Esophagus (tissue), 2 donors: ENCODE measurements around the gene SPNS2. TPM values are rescaled to one million over a fixed set of nuclear protein-coding genes. Genes with fewer than 3 reads are reported as not detected.

Source experiments
- H3K27ac ChIP-seq, 2 donors: one replicate each; pipeline ENCODE4 v1.5.1; 2013; ENCODE audit warnings: low read depth in 2 of 2, mild to moderate bottlenecking in 2 of 2, inconsistent platforms in 1 of 2, low read length in 1 of 2, moderate library complexity in 1 of 2
- H3K27me3 ChIP-seq, 2 donors: one replicate each; pipeline ENCODE4 v1.6.1; 2013; ENCODE audit warnings: low read length in 2 of 2, control low read depth in 1 of 2, mild to moderate bottlenecking in 1 of 2; ENCODE audit not compliant: insufficient read depth in 2 of 2, control insufficient read depth in 1 of 2
- H3K36me3 ChIP-seq, 2 donors: one replicate each; pipeline ENCODE4 v1.6.1; 2013; ENCODE audit warnings: low read length in 1 of 2; ENCODE audit not compliant: control insufficient read depth in 2 of 2, insufficient read depth in 2 of 2
- H3K4me1 ChIP-seq, 2 donors: one replicate each; pipeline ENCODE4 v1.6.1; 2013; ENCODE audit warnings: low read length in 1 of 2; ENCODE audit not compliant: control insufficient read depth in 2 of 2, insufficient read depth in 2 of 2
- H3K4me3 ChIP-seq, 2 donors: one replicate each; pipeline ENCODE4 v1.5.1; 2013; ENCODE audit warnings: low read length in 2 of 2, mild to moderate bottlenecking in 2 of 2, low read depth in 1 of 2, moderate library complexity in 1 of 2
- H3K9me3 ChIP-seq, 2 donors: one replicate each; pipeline ENCODE4 v1.6.1; 2013; ENCODE audit warnings: mild to moderate bottlenecking in 2 of 2, low read depth in 1 of 2, low read length in 1 of 2, moderate library complexity in 1 of 2; ENCODE audit not compliant: control insufficient read depth in 2 of 2, insufficient read depth in 1 of 2
- WGBS, 2 donors: extraction: QIAGEN DNeasy Blood & Tissue Kit; methylation state at CpG; one replicate each; pipeline ENCODE4 v1.1.7; 2013; 5-methylcytosine and 5-hydroxymethylcytosine counted together
- polyA plus RNA-seq, 2 donors: library from polyadenylated mRNA; stranded (reverse); fragments of 200-250 nt; gene quantifications; one replicate each; pipeline ENCODE4 v1.2.3, GENCODE V29; 2013
- donor health status: healthy with polysubstance abuse.
- donor health status: Bipolar disorder and iron deficiency.

SPNS2 gene
- polyA plus RNA-seq, 2 donors, result 95.3 to 238 TPM

DNA sequence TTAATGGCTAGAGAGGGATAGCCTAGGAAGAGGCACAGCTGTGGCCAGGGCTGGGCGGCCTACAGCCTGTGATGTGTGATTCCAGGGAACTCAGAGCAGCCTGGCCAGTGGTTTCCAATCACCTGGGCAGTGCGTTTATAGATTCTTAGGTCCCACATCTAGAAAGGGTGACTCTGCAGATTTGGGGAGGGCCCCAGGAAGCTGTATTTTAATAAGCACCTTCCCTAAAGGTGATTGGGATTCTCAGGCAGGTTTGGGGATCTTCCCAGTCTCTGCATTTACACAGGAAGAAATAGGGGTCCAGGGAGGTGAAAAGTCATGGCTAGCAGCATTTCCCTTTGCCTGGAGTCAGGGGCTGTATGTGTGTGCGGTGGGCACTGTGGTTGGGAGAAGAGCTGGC lies 9.5 kb downstream of the SPNS2 start:
- H3K9me3 ChIP-seq, result peaks cover 0 to 3% of the 10 kb centered on the region in 2 donors
- no peak overlapping the region for H3K4me3 ChIP-seq
- H3K36me3 ChIP-seq, result peaks cover 0 to 5% of the 10 kb centered on the region in 2 donors
- no peaks in the 10 kb centered on the region for H3K27me3 ChIP-seq
- 87 to 92% methylated on average over 3 of the region's 3 CpGs for WGBS, 2 donors
- no peak overlapping the region for H3K27ac ChIP-seq
- peaks cover 3 to 13% of the 10 kb centered on the region in 2 donors for H3K4me1 ChIP-seq

DNA sequence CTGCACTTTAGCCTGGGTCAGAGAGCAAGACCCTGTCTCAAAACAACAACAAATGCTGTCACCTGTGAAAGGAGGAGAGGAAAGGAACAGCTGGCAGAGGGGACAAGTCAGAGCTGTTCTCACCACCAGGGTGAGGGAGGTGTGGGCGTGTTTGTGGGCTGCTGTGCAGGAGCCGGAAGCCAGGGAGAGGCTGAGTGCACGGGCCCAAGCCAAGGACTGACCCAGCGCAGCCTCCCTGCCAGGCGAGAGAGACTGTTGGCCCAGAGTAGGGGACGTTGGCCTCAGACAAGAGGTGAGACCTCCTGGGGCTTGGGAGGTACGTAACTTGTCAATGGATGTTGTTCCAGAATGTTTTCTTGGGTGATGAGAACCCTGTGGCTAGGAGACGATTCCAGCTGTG lies 10.7 kb downstream of the SPNS2 start:
- H3K4me3 ChIP-seq, result no peak overlapping the region
- peaks cover 0 to 8% of the 10 kb centered on the region in 2 donors for H3K36me3 ChIP-seq
- H3K4me1 ChIP-seq, result peaks cover 3 to 22% of the 10 kb centered on the region in 2 donors
- peak overlapping the region; percentile 26 to 45 for H3K27ac ChIP-seq
- 55 to 60% methylated on average over 8 of the region's 8 CpGs for WGBS, 2 donors
- H3K27me3 ChIP-seq, result no peaks in the 10 kb centered on the region
- H3K9me3 ChIP-seq, result peaks cover 0 to 3% of the 10 kb centered on the region in 2 donors

DNA sequence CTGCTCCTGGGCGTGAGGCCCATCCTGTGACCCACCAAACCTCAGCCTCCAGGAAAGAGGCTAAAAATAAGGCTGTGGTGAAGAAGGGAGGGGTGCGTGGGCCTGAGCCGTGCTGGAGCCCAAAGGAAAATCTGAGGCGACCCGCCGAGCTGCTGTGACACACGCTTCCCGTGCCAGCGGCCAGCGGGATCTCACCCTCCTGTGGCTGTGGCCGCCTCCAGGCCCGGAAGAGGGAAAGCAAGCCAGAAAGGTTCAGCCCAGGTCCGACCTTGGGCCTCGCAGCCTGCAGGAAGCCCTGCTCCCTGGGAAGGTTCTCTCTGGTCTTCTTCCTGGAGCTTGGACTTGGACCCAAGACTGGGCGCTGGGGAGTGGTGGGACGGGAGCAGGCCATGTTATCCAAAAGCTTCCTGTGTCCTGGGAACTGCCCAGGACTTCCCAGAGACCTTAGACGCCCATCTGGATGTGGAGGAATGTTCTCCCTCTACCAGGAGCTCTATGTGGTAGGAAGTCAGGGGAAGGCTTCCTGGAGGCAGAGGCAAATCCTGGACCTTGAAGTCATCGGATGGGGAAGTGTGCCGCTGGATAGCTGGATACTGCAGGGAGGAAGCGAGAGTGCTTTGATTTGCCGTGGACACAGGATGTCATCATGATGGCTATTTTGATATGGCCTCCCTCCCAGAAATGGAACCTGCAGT lies 11.4 kb downstream of the SPNS2 start:
- peaks cover 0 to 3% of the 10 kb centered on the region in 2 donors for H3K9me3 ChIP-seq
- H3K36me3 ChIP-seq, result peaks cover 0 to 8% of the 10 kb centered on the region in 2 donors
- WGBS, 2 donors, result 62 to 70% methylated on average over 21 of the region's 21 CpGs
- H3K4me3 ChIP-seq, result no peak overlapping the region
- H3K27me3 ChIP-seq, result no peaks in the 10 kb centered on the region
- H3K4me1 ChIP-seq, result peaks cover 3 to 27% of the 10 kb centered on the region in 2 donors
- peak overlapping the region; percentile 43 to 47 for H3K27ac ChIP-seq

DNA sequence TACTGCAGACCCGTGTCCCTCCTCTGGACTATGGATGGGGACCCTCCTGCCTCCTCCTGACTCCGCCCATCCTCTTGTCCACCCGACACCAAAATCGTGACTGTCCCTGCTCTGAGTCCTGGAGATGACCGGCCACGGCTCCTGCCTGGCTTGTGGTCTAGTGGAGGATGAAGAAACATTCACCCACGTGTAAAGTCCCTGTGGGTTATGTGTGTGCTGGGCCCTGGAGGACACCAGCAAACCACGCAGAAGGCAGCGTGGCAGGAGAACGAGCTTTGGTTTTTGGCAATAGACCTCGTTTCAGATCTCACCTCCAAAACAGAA lies 11.9 kb downstream of the SPNS2 start:
- peaks cover 0 to 3% of the 10 kb centered on the region in 2 donors for H3K9me3 ChIP-seq
- H3K27ac ChIP-seq, result peak overlapping the region; percentile 12 to 47
- WGBS, 2 donors, result 73 to 74% methylated on average over 11 of the region's 11 CpGs
- peaks cover 0 to 8% of the 10 kb centered on the region in 2 donors for H3K36me3 ChIP-seq
- no peaks in the 10 kb centered on the region for H3K27me3 ChIP-seq
- H3K4me1 ChIP-seq, result peaks cover under 1 to 27% of the 10 kb centered on the region in 2 donors
- H3K4me3 ChIP-seq, result no peak overlapping the region

DNA sequence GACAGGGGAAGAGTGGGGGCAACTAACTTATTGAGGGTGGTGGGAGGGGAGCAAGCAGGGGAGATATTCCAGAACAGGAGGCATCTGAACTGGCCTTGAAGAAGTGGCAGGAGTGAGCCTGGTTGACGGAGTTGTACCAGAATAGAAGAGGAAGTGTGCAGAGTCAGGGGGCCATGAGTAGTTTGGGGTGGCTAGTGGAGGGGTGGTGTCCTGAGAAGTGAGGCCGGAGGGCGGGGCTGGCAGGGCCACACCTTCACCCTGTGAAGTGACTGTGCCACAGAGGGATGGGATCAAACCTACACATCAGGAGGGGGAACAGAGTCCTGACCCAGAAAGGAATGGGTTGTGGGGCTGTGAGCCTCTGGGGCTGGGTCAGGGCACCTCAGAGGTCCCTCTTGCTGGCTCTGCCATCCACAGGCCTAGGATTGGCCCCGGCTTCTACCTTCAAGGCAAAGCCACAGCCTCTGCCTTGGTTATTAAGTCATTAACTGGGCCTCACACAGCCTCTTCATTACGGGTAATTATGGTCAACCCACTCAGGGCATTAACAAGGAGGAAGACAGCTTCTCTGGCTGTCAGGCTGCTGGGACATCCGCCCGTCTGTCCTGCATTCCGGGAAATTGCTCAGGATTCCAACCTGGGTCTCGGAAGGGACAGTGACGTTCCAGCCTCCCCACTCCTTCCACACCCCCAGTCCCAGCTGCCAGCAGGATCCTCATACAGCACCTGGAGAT lies 12.7 kb downstream of the SPNS2 start:
- no peak overlapping the region for H3K4me3 ChIP-seq
- peaks cover 0 to 3% of the 10 kb centered on the region in 2 donors for H3K9me3 ChIP-seq
- peaks cover 0 to 28% of the 10 kb centered on the region in 2 donors for H3K4me1 ChIP-seq
- H3K36me3 ChIP-seq, result peaks cover 0 to 8% of the 10 kb centered on the region in 2 donors
- H3K27ac ChIP-seq, result peak overlapping the region in 1 of 2 donors; percentile 8
- 85% methylated on average over 10 of the region's 10 CpGs for WGBS, 2 donors
- no peaks in the 10 kb centered on the region for H3K27me3 ChIP-seq

DNA sequence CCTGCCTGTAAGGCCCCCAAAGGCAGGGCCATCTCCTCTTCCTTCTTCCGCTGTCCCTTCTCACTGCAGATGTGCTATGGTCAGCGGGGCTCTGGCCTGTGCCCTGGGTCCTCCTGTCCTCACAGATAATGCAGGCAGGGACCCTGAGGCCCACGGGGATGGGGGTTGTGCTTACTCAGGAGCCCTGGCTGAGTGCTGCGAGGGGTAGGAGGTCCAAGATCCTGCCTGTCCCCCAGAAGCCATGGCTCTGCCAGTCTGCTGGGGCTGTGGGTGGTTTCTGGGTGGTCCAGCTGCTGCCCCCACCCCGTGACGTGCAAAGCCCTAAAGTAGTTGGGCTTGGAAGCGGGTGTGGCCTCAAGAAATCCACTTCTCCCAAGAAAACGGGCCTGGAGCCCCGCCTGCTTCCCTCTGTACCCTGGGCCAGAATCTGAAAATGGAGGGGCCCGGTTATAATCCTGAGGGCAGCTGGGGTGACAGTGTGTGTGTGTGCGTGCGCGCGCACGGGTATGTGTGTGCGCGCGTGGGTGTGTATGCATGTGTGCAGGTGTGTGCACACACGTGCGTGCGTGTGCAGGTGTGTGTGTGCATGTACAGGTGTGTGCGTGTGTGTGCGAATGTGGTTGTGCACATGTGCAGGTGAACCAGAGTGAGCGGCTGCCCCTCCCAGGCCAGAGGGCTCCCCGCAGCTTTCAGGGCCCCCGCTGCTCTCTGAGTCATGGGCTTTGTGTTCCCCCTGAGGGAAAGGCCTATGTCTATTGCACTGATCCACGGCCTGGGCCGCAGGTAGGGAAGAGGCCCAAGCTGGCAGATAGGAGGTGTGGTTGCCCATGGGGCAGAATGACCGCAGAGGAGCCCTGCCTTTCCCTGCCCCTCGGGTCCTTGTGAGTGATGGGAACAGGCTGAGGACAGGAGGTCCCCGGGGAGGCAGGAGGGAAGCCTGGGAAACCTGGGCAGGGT lies 13.8 kb downstream of the SPNS2 start:
- peaks cover 0 to 30% of the 10 kb centered on the region in 2 donors for H3K4me1 ChIP-seq
- peaks cover 0 to 8% of the 10 kb centered on the region in 2 donors for H3K36me3 ChIP-seq
- H3K27ac ChIP-seq, result peak overlapping the region in 1 of 2 donors; percentile 0
- no peaks in the 10 kb centered on the region for H3K27me3 ChIP-seq
- peaks cover 0 to 3% of the 10 kb centered on the region in 2 donors for H3K9me3 ChIP-seq
- H3K4me3 ChIP-seq, result peak overlapping the region in 1 of 2 donors; percentile 1
- 80 to 81% methylated on average over 31 of the region's 31 CpGs for WGBS, 2 donors

DNA sequence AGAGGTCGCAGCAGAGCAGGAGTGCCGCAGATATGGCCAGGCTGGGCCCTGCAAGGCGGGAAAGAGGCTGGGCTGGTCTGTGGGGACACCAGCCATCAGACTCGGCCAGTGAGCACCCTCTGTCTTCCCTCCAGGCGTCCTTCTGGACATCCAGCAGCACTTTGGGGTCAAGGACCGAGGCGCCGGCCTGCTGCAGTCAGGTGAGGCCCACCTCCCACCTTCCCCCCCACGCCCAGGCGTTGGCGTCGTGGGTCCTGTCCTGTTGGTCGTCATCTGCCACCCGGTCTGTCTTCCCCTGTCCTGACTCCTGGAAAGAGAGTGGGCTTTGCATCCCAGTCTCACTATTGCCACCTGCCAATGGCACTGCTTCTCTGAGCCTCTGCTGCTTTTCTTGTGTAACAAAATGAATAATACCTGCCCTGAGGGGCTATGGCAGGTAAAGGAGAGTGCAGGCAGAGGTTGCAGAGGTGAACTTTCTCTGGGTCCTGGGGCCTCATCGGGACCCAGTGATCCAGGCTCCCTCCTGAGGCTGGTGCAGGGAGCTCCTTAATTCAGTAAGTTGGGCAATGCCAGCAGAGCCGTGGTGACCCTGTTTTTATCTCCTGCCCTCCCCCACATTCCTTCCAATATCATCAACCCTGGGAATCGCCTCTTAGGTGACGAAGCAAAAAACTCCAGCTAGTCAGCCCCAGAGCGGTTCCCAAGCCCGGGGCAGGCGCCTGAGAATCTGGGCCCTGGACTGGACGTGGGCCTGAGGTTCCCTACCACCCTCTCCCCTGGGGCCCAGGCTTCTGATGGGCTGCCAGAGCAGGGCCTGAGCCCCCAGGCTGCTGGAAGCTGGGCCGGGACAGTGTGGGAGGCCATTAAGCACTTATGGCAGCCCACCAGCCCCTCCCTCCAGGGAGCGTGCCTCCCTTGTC lies 14.7 kb downstream of the SPNS2 start:
- H3K27ac ChIP-seq, result peak overlapping the region; percentile 32 to 56
- peaks cover 0 to 28% of the 10 kb centered on the region in 2 donors for H3K4me1 ChIP-seq
- peak overlapping the region in 1 of 2 donors; percentile 1 for H3K4me3 ChIP-seq
- peaks cover 0 to 6% of the 10 kb centered on the region in 2 donors for H3K36me3 ChIP-seq
- no peaks in the 10 kb centered on the region for H3K9me3 ChIP-seq
- no peaks in the 10 kb centered on the region for H3K27me3 ChIP-seq
- 81 to 85% methylated on average over 23 to 24 of the region's 24 CpGs for WGBS, 2 donors

DNA sequence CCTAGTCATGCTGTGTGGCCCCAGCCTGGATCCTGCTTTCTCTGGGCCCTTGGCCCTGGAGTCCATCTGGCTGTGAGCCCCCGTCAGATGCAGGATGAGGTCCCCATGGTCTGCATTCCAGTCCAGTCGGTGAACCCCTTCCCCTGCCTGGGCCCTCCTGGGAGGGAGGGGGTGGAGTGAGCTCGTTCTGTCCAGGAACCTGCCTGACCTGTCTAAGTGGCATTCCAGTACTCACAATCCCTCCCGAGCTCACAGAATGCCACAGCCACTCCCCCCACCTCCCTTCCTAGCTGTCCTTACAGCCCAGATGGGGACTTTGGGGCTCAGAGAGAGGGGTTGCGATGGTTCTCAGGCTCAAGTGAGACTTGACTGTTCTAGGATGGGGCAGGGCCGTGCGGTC lies 15.5 kb downstream of the SPNS2 start:
- Histone ChIP-seq H3K4me3 (no peak overlapping the region), H3K27ac (peak overlapping the region; percentile 32 to 56), H3K9me3 (no peaks in the 10 kb centered on the region), H3K4me1 (peaks cover 0 to 30% of the 10 kb centered on the region in 2 donors), H3K36me3 (peaks cover 0 to 6% of the 10 kb centered on the region in 2 donors), H3K27me3 (no peaks in the 10 kb centered on the region)
- WGBS, 2 donors, result 59 to 68% methylated on average over 7 of the region's 7 CpGs
